Measurements from ENCODE around the gene ZBTB11. TPM values are rescaled to one million over a fixed set of nuclear protein-coding genes. Genes with fewer than 3 reads are reported as not detected.
"Not testable (repeated sequence)": the region's sequence is repeated elsewhere in the genome, so short reads cannot be mapped to it uniquely, and the experiment has no call there.

Gene ZBTB11
- total and polyA plus RNA-seq, 12 donors: 4.9 to 20.0 (median 14.2) TPM

- H3K27ac ChIP-seq; H3K4me3 ChIP-seq; H3K9me3 ChIP-seq (replicated peaks in 1 of 3); H3K36me3 ChIP-seq (replicated peaks in 1 of 2); intact Hi-C loops (cut with DNase I); H3K27me3 ChIP-seq; H3K4me1 ChIP-seq (replicated peaks in 1 of 2): not testable (repeated sequence)
- WGBS, 4 donors: 81 to 84% (median 82%) methylated on average over 11 to 13 of the region's 13 CpGs
- peak in 2 of 7 donors; percentile 39 to 41 for DNase-seq
- TF ChIP-seq CTCF (IDR thresholded peaks at IDR 0.05): peak in 5 of 6 experiments; percentile 19 to 54 (median 42)
Observed at GRCh38 chr3:101693540-101693939, 16.6 kb upstream of the ZBTB11 start.

- H3K9me3 ChIP-seq (replicated peaks in 1 of 3); DNase-seq; H3K4me3 ChIP-seq; H3K27me3 ChIP-seq; intact Hi-C loops (cut with DNase I); H3K27ac ChIP-seq; H3K36me3 ChIP-seq (replicated peaks in 1 of 2): not testable (repeated sequence)
- H3K4me1 ChIP-seq (replicated peaks in 1 of 2): peaks cover 0 to 17% of the 10 kb centered on the region in 2 donors
- 72 to 84% (median 80%) methylated on average over 8 to 13 of the region's 15 CpGs for WGBS, 4 donors
Observed at GRCh38 chr3:101691685-101692671, 15.0 kb upstream of the ZBTB11 start.

GRCh38 chr3:101690972-101691371 lies 14.0 kb upstream of the ZBTB11 start:
- Histone ChIP-seq H3K4me1 (replicated peaks in 1 of 2) (peaks cover 0 to 13% of the 10 kb centered on the region in 2 donors), H3K9me3 (replicated peaks in 1 of 3) (no peaks in the 10 kb centered on the region), H3K27ac (no peak overlapping the region), H3K4me3 (no peak overlapping the region), H3K36me3 (replicated peaks in 1 of 2) (no peaks in the 10 kb centered on the region), H3K27me3 (no peaks in the 10 kb centered on the region)
- DNase-seq: no peak
- intact Hi-C loops (cut with DNase I): no loop called here
- TF ChIP-seq POLR2A (IDR thresholded peaks at IDR 0.05) (no peak), CTCF (IDR thresholded peaks at IDR 0.05) (no peak)

- Histone ChIP-seq H3K4me3 (no peak overlapping the region), H3K36me3 (replicated peaks in 1 of 2) (peaks cover 0 to 13% of the 10 kb centered on the region in 2 donors), H3K9me3 (replicated peaks in 1 of 3) (no peaks in the 10 kb centered on the region), H3K4me1 (replicated peaks in 1 of 2) (peaks cover 10 to 22% of the 10 kb centered on the region in 2 donors), H3K27ac (no peak overlapping the region), H3K27me3 (no peaks in the 10 kb centered on the region)
- whole genome bisulfite sequencing, 4 donors: 83 to 96% (median 89%) methylated on average over 2 of the region's 2 CpGs
- intact Hi-C loops (cut with DNase I): no loop called here
- no peak for DNase-seq
- no peak for TF ChIP-seq CTCF (IDR thresholded peaks at IDR 0.05)
- no peak for TF ChIP-seq POLR2A (IDR thresholded peaks at IDR 0.05)
Observed at GRCh38 chr3:101689286-101689685, 12.4 kb upstream of the ZBTB11 start.

Measured in adrenal gland (tissue), 12 donors.